Right hindlimb (tissue), 1 donor: ENCODE measurements around the gene TXNL4A.
A peak's percentile ranks its signal among the peaks of the same experiment; 100 is the strongest.

ENCODE experiments used
- DNase-seq: peaks from one replicate; pipeline ENCODE4 v3.0.0-alpha.2; 2018

Gene TXNL4A

GRCh38 chr18:79931475-79931874 is 56.9 kb downstream of the TXNL4A start:
- no peak for DNase-seq

- DNase-seq, result no peak
Measured at GRCh38 chr18:79930020-79930642, 58.2 kb downstream of the TXNL4A start.

DNA sequence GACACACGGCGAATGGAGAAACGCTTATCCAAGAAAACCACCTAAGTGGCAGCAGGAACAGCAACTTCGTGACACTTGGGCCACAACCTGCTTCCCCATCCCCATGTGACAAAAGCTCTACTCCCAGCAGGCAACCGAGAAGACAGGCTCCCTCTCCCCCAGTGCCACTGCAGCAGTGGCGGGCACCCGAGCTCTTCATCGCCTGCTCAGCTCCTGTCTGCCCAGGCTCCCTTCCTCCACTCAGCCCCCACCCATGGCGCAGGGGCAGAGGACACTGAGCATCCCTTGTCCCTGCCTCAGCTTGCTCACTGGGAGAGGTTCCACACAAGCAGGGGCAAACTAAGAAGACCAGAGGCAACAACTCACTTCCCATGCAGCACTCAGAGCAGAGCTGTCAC is 59.8 kb downstream of the TXNL4A start:
- DNase-seq, result no peak

DNA sequence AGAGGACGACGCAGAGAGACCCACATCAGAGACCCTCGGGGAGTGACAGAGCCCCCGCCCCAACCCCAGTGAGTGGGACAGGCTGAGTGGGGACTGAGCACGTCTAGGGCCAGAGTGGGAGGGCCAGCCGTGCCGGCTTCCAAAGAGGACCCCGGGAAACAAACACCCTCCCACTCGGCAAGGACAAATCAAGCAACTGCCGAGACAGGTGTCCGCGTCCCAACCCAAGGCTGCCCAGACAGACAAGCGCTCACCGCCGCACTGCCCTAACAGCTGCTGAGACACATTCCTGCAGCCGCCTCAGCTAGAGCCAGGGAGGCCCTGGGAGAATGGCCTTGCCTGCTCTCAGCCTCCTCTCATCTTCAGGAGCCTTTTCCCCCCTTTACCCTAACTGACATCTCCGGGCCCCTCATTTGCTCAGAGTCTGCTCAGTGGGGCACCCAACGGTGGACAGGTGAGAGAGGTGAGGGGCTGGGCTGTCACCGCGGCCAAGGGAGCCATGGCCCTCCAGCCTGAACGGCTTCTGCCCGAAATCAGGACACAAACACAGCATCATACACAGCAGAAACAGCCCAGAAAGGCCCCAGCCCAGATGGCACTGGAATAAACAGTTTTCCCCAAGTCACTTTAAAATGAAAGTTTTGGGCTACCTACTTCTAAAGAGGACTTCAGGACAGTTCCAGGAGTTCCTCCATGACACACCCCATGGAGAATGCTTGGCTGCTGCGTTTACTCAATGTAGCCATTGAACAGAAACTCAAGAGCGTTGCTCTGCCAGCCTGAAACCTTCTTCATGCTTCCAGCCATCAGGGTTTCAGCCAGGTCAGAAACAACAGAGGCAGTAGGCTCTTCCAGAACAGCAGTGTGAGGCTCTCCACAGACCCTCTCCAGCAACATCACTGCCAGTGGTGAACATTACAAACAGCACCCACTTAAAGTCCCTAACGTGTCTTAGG is 60.5 kb downstream of the TXNL4A start:
- peak; percentile 70 for DNase-seq

GRCh38 chr18:79926715-79927606 is 61.4 kb downstream of the TXNL4A start:
- DNase-seq, result no peak

GRCh38 chr18:79926306-79926705 is 62.1 kb downstream of the TXNL4A start:
- DNase-seq, result no peak

DNA sequence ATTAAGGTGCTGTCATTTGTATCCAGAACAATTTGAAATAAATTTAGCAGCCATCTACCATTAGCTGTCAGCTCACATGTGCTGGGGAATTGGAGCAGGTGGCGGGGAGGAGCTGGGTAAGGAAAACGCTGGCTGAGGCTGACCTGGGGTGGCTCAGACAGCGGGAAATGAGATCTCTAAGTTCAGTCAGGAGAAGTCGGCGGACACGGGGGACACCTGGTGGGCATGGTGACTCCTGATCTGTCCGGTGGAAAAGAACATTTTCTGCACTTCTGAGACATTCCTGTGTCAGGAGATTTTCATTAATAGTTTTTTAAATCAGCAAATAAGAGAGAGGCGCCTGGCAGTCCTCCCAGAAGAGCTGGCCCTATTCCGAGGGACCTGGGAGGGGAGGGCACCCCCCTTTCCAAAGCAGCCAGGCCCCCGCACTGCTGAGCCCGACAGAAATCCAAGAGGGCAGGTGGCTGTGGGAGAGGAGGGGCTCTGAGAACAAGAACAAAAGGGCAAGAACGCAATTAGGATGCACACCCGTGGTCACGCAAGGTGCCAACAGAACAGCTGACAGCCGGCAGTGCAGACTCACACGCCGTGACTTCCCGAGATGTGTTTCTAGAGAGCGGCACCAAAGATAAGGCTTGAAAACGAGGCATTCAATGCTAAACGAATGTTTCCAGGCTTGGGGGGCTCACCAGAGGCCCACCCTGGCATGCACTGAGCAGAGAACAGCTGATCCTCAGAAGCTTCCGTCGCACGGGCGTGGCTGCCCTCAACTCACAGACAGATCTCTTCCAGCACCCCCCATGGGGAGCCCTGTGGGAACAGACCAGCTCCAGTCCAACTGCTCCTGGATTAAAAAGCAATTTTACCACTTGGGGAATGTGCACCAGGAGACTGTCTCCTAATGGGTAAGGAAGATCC is 63.3 kb downstream of the TXNL4A start:
- DNase-seq, result peak; percentile 72

GRCh38 chr18:79923896-79924585 is 64.3 kb downstream of the TXNL4A start:
- DNase-seq, result no peak

- DNase-seq, result no peak
Measured at GRCh38 chr18:79922971-79923411, 65.4 kb downstream of the TXNL4A start.

DNA sequence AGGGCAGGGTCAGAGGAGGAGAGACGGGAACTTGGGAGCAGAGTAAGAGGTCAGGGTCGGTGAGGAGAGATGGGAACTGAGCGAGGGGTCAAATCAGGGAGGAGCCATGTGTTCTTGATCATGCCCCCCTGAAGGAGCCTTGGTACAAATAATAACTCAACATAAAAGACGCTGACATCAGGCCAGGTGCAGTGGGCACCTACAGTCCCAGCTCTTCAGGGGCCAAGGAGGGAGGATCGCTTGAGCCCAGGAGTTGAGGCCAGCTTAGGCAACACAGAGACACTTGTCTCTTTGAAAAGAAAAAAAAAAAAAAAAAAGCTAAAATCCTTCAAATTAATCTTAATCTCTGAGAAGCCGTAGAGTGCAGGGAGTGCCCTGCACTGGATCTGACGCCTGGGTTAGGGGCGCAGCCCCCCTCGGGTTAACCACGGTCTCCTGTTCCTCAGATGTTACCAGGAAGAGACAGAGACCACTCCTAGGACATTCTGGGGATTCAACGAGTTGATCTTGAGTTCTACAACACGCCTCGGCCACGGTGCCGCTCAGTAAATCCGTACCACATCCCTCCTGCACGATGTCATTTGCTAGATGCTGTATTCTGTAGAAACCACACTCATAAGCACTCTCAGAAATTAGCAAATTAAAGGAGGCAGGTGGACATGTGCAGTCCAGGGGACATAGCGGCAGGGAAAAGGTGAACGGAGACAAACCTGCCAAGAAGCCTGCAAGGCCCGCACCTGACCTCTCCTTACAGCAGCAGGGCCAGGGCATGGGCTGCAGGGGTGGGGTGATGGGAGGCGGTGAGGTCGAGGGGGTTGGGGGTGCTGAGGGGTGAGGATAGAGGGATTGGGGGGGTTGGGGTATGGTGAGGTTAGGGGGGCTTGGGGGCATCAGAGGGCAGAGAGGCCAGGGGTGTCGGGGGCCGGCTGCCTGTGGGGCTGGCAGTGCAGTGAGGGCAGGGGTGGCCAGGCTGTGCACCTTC is 66.1 kb downstream of the TXNL4A start:
- DNase-seq, result no peak
